SK-N-MC (cell line): Measurements from ENCODE around the gene CYP46A1.

ENCODE experiments used
- DNase-seq: peaks from one replicate; pipeline ENCODE4 v3.0.0-alpha.2; 2011; ENCODE audit warnings: low read depth, low spot score
- H3K27ac ChIP-seq: fragments of 200-600 bp; sonication (generic); 2 replicates; pipeline ENCODE4 v1.5.1; 2016; ENCODE audit warnings: mixed run types
- H3K36me3 ChIP-seq: fragments of 200-600 bp; sonication (generic); 2 replicates; pipeline ENCODE4 v1.6.1; 2017; ENCODE audit warnings: antibody characterized with exemption, low read length, mixed read lengths; ENCODE audit not compliant: insufficient read depth
- H3K4me3 ChIP-seq: fragments of 200-600 bp; sonication (generic); 2 replicates; pipeline ENCODE4 v1.5.1; 2016
- H3K9ac ChIP-seq: fragments of 200-600 bp; sonication (generic); 2 replicates; pipeline ENCODE4 v1.8.0; 2017; ENCODE audit warnings: mixed run types, mixed read lengths; ENCODE audit not compliant: insufficient read length
- H3K9me3 ChIP-seq: fragments of 200-600 bp; sonication (generic); 2 replicates; pipeline ENCODE4 v1.6.1; 2017; ENCODE audit warnings: low read depth, mild to moderate bottlenecking, antibody characterized with exemption, low read length, moderate library complexity, mixed read lengths
- EZH2 ChIP-seq: fragments of 200-600 bp; sonication (generic); IDR thresholded peaks from one replicate; pipeline ENCODE4 v1.6.1; 2017; ENCODE audit warnings: antibody characterized with exemption
- FOXP2 ChIP-seq: optimal IDR thresholded peaks from 2 replicates; pipeline ENCODE3; 2011; ENCODE audit warnings: mild to moderate bottlenecking, moderate library complexity; ENCODE audit not compliant: insufficient read depth; ENCODE audit errors: extremely low read length, control extremely low read depth
- POLR2AphosphoS5 ChIP-seq: IDR thresholded peaks from 2 replicates; pipeline ENCODE4 v1.6.1; 2012; ENCODE audit warnings: mild to moderate bottlenecking, low read depth, low read length, borderline replicate concordance

CYP46A1 gene

GRCh38 chr14:99706107-99706900 is 22.2 kb downstream of the CYP46A1 start:
- H3K27ac ChIP-seq: no peak overlapping the region
- no peak overlapping the region for H3K4me3 ChIP-seq
- no peak for DNase-seq
- TF ChIP-seq FOXP2 (no peak), EZH2 (no peak), POLR2AphosphoS5 (no peak)
- H3K9me3 ChIP-seq: no peaks in the 10 kb centered on the region; the same call in 1 of the 2 replicates
- H3K9ac ChIP-seq: no peak overlapping the region
- no peaks in the 10 kb centered on the region for H3K36me3 ChIP-seq

GRCh38 chr14:99707420-99707819 is 23.3 kb downstream of the CYP46A1 start:
- no peak for DNase-seq
- TF ChIP-seq POLR2AphosphoS5 (no peak), FOXP2 (no peak), EZH2 (no peak)
- Histone ChIP-seq H3K27ac (no peak overlapping the region), H3K36me3 (no peaks in the 10 kb centered on the region), H3K9me3 (no peaks in the 10 kb centered on the region), H3K4me3 (no peak overlapping the region), H3K9ac (no peak overlapping the region)

- no peak for DNase-seq
- Histone ChIP-seq H3K9ac (no peak overlapping the region), H3K4me3 (no peak overlapping the region), H3K9me3 (no peaks in the 10 kb centered on the region), H3K36me3 (no peaks in the 10 kb centered on the region), H3K27ac (no peak overlapping the region)
- TF ChIP-seq EZH2: no peak
- no peak for TF ChIP-seq FOXP2
- no peak for TF ChIP-seq POLR2AphosphoS5
These were observed 23.8 kb downstream of the CYP46A1 start for GRCh38 chr14:99707921-99708320.

- no peak overlapping the region for H3K4me3 ChIP-seq
- no peak for DNase-seq
- H3K9ac ChIP-seq: no peak overlapping the region
- no peaks in the 10 kb centered on the region for H3K36me3 ChIP-seq
- no peaks in the 10 kb centered on the region for H3K9me3 ChIP-seq
- TF ChIP-seq POLR2AphosphoS5 (no peak), FOXP2 (no peak)
- no peak overlapping the region for H3K27ac ChIP-seq
These were observed 24.4 kb downstream of the CYP46A1 start for GRCh38 chr14:99708449-99708848.

GRCh38 chr14:99713972-99714371 is 29.9 kb downstream of the CYP46A1 start:
- no peak overlapping the region for H3K27ac ChIP-seq
- no peak for DNase-seq
- no peaks in the 10 kb centered on the region for H3K9me3 ChIP-seq
- TF ChIP-seq POLR2AphosphoS5: no peak
- no peak for TF ChIP-seq EZH2
- TF ChIP-seq FOXP2: no peak
- H3K4me3 ChIP-seq: no peak overlapping the region
- no peak overlapping the region for H3K9ac ChIP-seq
- H3K36me3 ChIP-seq: no peaks in the 10 kb centered on the region

GRCh38 chr14:99715266-99716000 is 31.3 kb downstream of the CYP46A1 start:
- Histone ChIP-seq H3K27ac (no peak overlapping the region), H3K36me3 (no peaks in the 10 kb centered on the region), H3K4me3 (no peak overlapping the region), H3K9me3 (no peaks in the 10 kb centered on the region), H3K9ac (no peak overlapping the region)
- DNase-seq: no peak
- no peak for TF ChIP-seq POLR2AphosphoS5
- no peak for TF ChIP-seq EZH2
- no peak for TF ChIP-seq FOXP2

GRCh38 chr14:99716091-99716849 is 32.2 kb downstream of the CYP46A1 start:
- no peak overlapping the region for H3K27ac ChIP-seq
- no peak overlapping the region for H3K4me3 ChIP-seq
- TF ChIP-seq POLR2AphosphoS5: no peak
- no peak for TF ChIP-seq EZH2
- H3K9me3 ChIP-seq: no peaks in the 10 kb centered on the region
- no peaks in the 10 kb centered on the region for H3K36me3 ChIP-seq
- H3K9ac ChIP-seq: no peak overlapping the region
- DNase-seq: no peak
